ENCODE data around the gene RBMY1F. TPM values are rescaled to one million over a fixed set of nuclear protein-coding genes. Genes with fewer than 3 reads are reported as not detected.
"Not testable (repeated sequence)": the region's sequence is repeated elsewhere in the genome, so short reads cannot be mapped to it uniquely, and the experiment has no call there.

RBMY1F gene
- not detected for total RNA-seq
- polyA plus RNA-seq, result not detected
- long read RNA-seq, donor 1, result 0 reads
- long read RNA-seq, donor 2, result 0 reads
- long read RNA-seq, donor 3, result 0 reads

- H3K4me3 ChIP-seq; ATAC-seq; H3K36me3 ChIP-seq; H3K4me1 ChIP-seq; H3K9me3 ChIP-seq; H3K27ac ChIP-seq; H3K27me3 ChIP-seq; DNase-seq; intact Hi-C loops (cut with DNase I): not testable (repeated sequence)
- no CpG with 5 or more reads among the region's 31 CpGs for WGBS, 4 donors
Observed at GRCh38 chrY:22182823-22183222, at the start of gene RBMY1F. TSS of gene RBMY1F (minus strand) at chrY:22182923. CDS start at chrY:22180969, 1,954 bp downstream.

- H3K9me3 ChIP-seq; H3K4me3 ChIP-seq; H3K4me1 ChIP-seq; intact Hi-C loops (cut with DNase I); H3K27me3 ChIP-seq; ATAC-seq; DNase-seq; H3K36me3 ChIP-seq; H3K27ac ChIP-seq: not testable (repeated sequence)
- WGBS, 4 donors, result no CpG with 5 or more reads among the region's 4 CpGs
Observed at GRCh38 chrY:22151144-22151543, 31.6 kb downstream of the RBMY1F start.

GRCh38 chrY:22141011-22141695 is 41.6 kb downstream of the RBMY1F start:
- H3K4me1 ChIP-seq; H3K9me3 ChIP-seq; H3K27ac ChIP-seq; H3K27me3 ChIP-seq; intact Hi-C loops (cut with DNase I); DNase-seq; H3K36me3 ChIP-seq; H3K4me3 ChIP-seq: not testable (repeated sequence)
- ATAC-seq, result peak in 1 of 4 donors; percentile 62
- WGBS, 4 donors, result no CpG with 5 or more reads among the region's 8 CpGs

GRCh38 chrY:22134719-22135118 is 48.0 kb downstream of the RBMY1F start:
- not testable (repeated sequence) for H3K27ac ChIP-seq

GRCh38 chrY:22130494-22130893 is 52.2 kb downstream of the RBMY1F start:
- DNase-seq; H3K9me3 ChIP-seq; intact Hi-C loops (cut with DNase I); H3K36me3 ChIP-seq; H3K27me3 ChIP-seq; H3K27ac ChIP-seq; H3K4me3 ChIP-seq; H3K4me1 ChIP-seq: not testable (repeated sequence)
- WGBS, 4 donors, result no CpG with 5 or more reads among the region's 8 CpGs
- ATAC-seq, result peak in 2 of 4 donors; percentile 32 to 83

More at GRCh38 chrY:22134719-22135118, 48.0 kb downstream of the RBMY1F start:
- H3K27me3 ChIP-seq; H3K4me1 ChIP-seq; H3K9me3 ChIP-seq; H3K4me3 ChIP-seq; H3K36me3 ChIP-seq; DNase-seq; intact Hi-C loops (cut with DNase I); ATAC-seq: not testable (repeated sequence)
- WGBS, 4 donors, result no CpG with 5 or more reads among the region's 3 CpGs

Other genes starting within 250 kb of the RBMY1F start
- gene RBMY1J, start 220.5 kb upstream of the RBMY1F start, total RNA-seq, result not detected
- gene RBMY1J, start 220.5 kb upstream of the RBMY1F start, polyA plus RNA-seq, result not detected

Measured in heart left ventricle (tissue), 16 donors.